Activated T-cell treated with anti-CD3 and anti-CD28 coated beads, Interleukin-2, amount 50 U/mL, for 24 hours (primary cell): Measurements from ENCODE around the gene FLACC1.

Experiments used
- DNase-seq: peaks from one replicate; pipeline ENCODE4 v3.0.0-alpha.2; 2020
- H3K27ac Mint-ChIP-seq: 2 replicates; pipeline ENCODE4 v1.8.0; 2020; ENCODE audit warnings: mild to moderate bottlenecking, mixed read lengths
- H3K27me3 Mint-ChIP-seq: 2 replicates; pipeline ENCODE4 v1.8.0; 2020; ENCODE audit warnings: mixed read lengths
- H3K36me3 Mint-ChIP-seq: 2 replicates; pipeline ENCODE4 v1.8.0; 2020; ENCODE audit warnings: low read depth, mixed read lengths
- H3K4me1 Mint-ChIP-seq: 2 replicates; pipeline ENCODE4 v1.8.0; 2020; ENCODE audit warnings: low read depth, mixed read lengths
- H3K4me3 Mint-ChIP-seq: 2 replicates; pipeline ENCODE4 v1.8.0; 2020; ENCODE audit warnings: mild to moderate bottlenecking, moderate library complexity, mixed read lengths
- H3K9me3 Mint-ChIP-seq: 2 replicates; pipeline ENCODE4 v1.8.0; 2020; ENCODE audit warnings: mixed read lengths

Gene FLACC1

GRCh38 chr2:201258666-201259615, 98.2 kb downstream of the FLACC1 start:
- Mint-ChIP-seq H3K27me3 (no peaks in the 10 kb centered on the region), H3K36me3 (peaks cover 38% of the 10 kb centered on the region), H3K9me3 (no peaks in the 10 kb centered on the region), H3K4me3 (peak overlapping the region; percentile 95), H3K27ac (peak overlapping the region; percentile 99), H3K4me1 (peaks cover 86% of the 10 kb centered on the region)
- DNase-seq: no peak

- Mint-ChIP-seq H3K4me3 (peak overlapping the region; percentile 95), H3K27ac (peak overlapping the region; percentile 99), H3K36me3 (peaks cover 38% of the 10 kb centered on the region), H3K4me1 (peaks cover 83% of the 10 kb centered on the region), H3K27me3 (no peaks in the 10 kb centered on the region), H3K9me3 (no peaks in the 10 kb centered on the region)
- DNase-seq: peak; percentile 83
Measured at GRCh38 chr2:201257956-201258665, 99.0 kb downstream of the FLACC1 start.

- H3K4me3 Mint-ChIP-seq: peak overlapping the region; percentile 95
Measured at GRCh38 chr2:201257381-201257955, 99.7 kb downstream of the FLACC1 start.

GRCh38 chr2:201256082-201256481, 101.1 kb downstream of the FLACC1 start:
- DNase-seq: no peak
- Mint-ChIP-seq H3K27ac (peak overlapping the region; percentile 64), H3K27me3 (no peaks in the 10 kb centered on the region), H3K36me3 (peaks cover 37% of the 10 kb centered on the region), H3K4me3 (no peak overlapping the region), H3K4me1 (peaks cover 84% of the 10 kb centered on the region), H3K9me3 (peaks cover 4% of the 10 kb centered on the region)

More at GRCh38 chr2:201257381-201257955, 99.7 kb downstream of the FLACC1 start:
- Mint-ChIP-seq H3K27me3 (no peaks in the 10 kb centered on the region), H3K27ac (peak overlapping the region; percentile 99), H3K36me3 (peaks cover 39% of the 10 kb centered on the region), H3K4me1 (peaks cover 83% of the 10 kb centered on the region), H3K9me3 (peaks cover 2% of the 10 kb centered on the region)
- DNase-seq: peak; percentile 55

GRCh38 chr2:201255408-201256033, 101.6 kb downstream of the FLACC1 start:
- DNase-seq: no peak
- Mint-ChIP-seq H3K9me3 (peaks cover 4% of the 10 kb centered on the region), H3K4me3 (no peak overlapping the region), H3K27ac (peak overlapping the region; percentile 64), H3K4me1 (peaks cover 85% of the 10 kb centered on the region), H3K27me3 (no peaks in the 10 kb centered on the region), H3K36me3 (peaks cover 40% of the 10 kb centered on the region)

GRCh38 chr2:201254081-201254730, 102.9 kb downstream of the FLACC1 start:
- Mint-ChIP-seq H3K36me3 (peaks cover 48% of the 10 kb centered on the region), H3K4me3 (no peak overlapping the region), H3K27me3 (no peaks in the 10 kb centered on the region), H3K9me3 (peaks cover 4% of the 10 kb centered on the region), H3K27ac (peak overlapping the region; percentile 56), H3K4me1 (peaks cover 85% of the 10 kb centered on the region)
- DNase-seq: no peak

- Mint-ChIP-seq H3K4me1 (peaks cover 76% of the 10 kb centered on the region), H3K27me3 (no peaks in the 10 kb centered on the region), H3K4me3 (no peak overlapping the region), H3K9me3 (peaks cover 4% of the 10 kb centered on the region), H3K36me3 (peaks cover 56% of the 10 kb centered on the region), H3K27ac (peak overlapping the region; percentile 0)
- no peak for DNase-seq
Measured at GRCh38 chr2:201250741-201251140, 106.4 kb downstream of the FLACC1 start.

GRCh38 chr2:201249889-201250288, 107.3 kb downstream of the FLACC1 start:
- Mint-ChIP-seq H3K9me3 (peaks cover 4% of the 10 kb centered on the region), H3K4me1 (peaks cover 75% of the 10 kb centered on the region), H3K4me3 (no peak overlapping the region), H3K27ac (no peak overlapping the region), H3K36me3 (peaks cover 56% of the 10 kb centered on the region), H3K27me3 (no peaks in the 10 kb centered on the region)
- DNase-seq: no peak

GRCh38 chr2:201248288-201248844, 108.8 kb downstream of the FLACC1 start:
- no peak overlapping the region for H3K27ac Mint-ChIP-seq
- H3K36me3 Mint-ChIP-seq: peaks cover 63% of the 10 kb centered on the region
- peaks cover 4% of the 10 kb centered on the region for H3K9me3 Mint-ChIP-seq

GRCh38 chr2:201246280-201246679, 110.9 kb downstream of the FLACC1 start:
- H3K9me3 Mint-ChIP-seq: peaks cover 3% of the 10 kb centered on the region
- H3K36me3 Mint-ChIP-seq: peaks cover 71% of the 10 kb centered on the region
- no peak overlapping the region for H3K27ac Mint-ChIP-seq
- no peaks in the 10 kb centered on the region for H3K27me3 Mint-ChIP-seq
- H3K4me3 Mint-ChIP-seq: no peak overlapping the region
- no peak for DNase-seq
- H3K4me1 Mint-ChIP-seq: peaks cover 74% of the 10 kb centered on the region

More at GRCh38 chr2:201248288-201248844, 108.8 kb downstream of the FLACC1 start:
- Mint-ChIP-seq H3K4me3 (no peak overlapping the region), H3K4me1 (peaks cover 75% of the 10 kb centered on the region), H3K27me3 (no peaks in the 10 kb centered on the region)
- no peak for DNase-seq

GRCh38 chr2:201244829-201245228, 112.3 kb downstream of the FLACC1 start:
- Mint-ChIP-seq H3K27ac (peak overlapping the region; percentile 35), H3K4me3 (no peak overlapping the region), H3K36me3 (peaks cover 72% of the 10 kb centered on the region), H3K4me1 (peaks cover 69% of the 10 kb centered on the region), H3K27me3 (no peaks in the 10 kb centered on the region), H3K9me3 (peaks cover 13% of the 10 kb centered on the region)
- DNase-seq: no peak

GRCh38 chr2:201242571-201243277, 114.4 kb downstream of the FLACC1 start:
- Mint-ChIP-seq H3K36me3 (peaks cover 76% of the 10 kb centered on the region), H3K4me1 (peaks cover 60% of the 10 kb centered on the region), H3K27me3 (no peaks in the 10 kb centered on the region), H3K27ac (no peak overlapping the region), H3K4me3 (no peak overlapping the region), H3K9me3 (peaks cover 13% of the 10 kb centered on the region)
- DNase-seq: no peak
